T1000 (cell line): ENCODE results near the gene WEE2.
"Not testable (repeated sequence)": the region's sequence is repeated elsewhere in the genome, so short reads cannot be mapped to it uniquely, and the experiment has no call there.

Source experiments
- DNase-seq: peaks from one replicate; lab custom pipeline; 2025; ENCODE audit warnings: mixed read lengths; lab: John Stamatoyannopoulos, UW

WEE2 gene

DNA sequence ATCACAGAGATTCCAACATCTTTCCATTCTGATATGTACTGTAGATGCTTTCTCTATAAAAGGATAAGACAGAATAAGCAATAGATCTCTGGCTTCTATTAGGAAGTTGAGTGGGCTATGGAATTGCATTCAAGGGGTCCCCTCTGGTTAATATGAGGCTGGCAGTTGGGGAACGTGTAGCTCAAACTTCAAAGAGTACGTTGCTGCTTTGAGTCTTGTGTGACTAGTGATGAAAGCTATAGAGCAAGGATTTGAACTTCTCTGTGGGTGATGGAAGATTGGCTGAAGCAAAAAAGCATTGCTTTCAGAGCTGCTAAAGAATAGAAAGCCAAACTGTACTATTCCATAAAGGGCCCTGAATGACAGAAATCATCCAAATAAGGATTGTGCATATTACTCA is 6.4 kb downstream of the WEE2 start:
- DNase-seq = no peak

GRCh38 chr7:141715018-141715417 is 6.9 kb downstream of the WEE2 start:
- DNase-seq = no peak

- DNase-seq = no peak
These were observed 7.9 kb downstream of the WEE2 start for GRCh38 chr7:141715794-141716689.

DNA sequence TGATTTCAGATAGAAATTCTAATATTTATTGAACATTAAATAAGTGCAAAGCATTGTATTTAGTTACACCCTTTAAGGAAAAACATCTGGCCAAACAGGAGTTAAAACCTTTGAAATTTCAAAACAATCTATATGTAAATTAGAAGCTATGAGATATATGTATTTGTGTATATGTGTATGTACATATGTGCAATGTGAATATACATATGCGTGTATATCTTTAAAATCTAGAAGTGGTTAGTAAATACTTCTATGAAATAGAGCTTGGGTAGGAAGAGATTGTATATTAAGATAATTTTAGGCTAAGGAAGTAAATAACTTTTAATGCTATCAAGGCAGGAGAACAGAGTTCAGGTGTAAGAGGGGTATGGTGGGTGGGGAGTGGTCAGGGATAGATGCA is 9.3 kb downstream of the WEE2 start:
- DNase-seq = no peak

DNA sequence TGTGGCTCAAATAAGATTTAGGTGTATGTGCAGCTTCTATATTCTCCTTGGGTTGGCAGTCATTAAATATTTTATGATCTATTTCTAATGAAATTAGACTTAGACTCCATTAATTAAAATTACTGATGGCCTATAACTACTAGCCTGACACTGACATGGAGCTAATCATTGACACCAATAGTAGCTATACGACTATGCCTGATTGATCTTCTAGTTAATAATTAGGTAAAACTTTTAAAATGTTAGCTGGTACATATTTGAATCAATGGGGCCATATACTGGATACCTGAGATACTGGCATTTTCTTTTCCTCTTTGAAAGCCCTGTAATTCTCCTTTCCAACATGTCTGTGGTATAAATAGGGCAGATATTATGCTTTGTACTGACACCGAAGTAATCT is 14.4 kb downstream of the WEE2 start:
- DNase-seq = no peak

- DNase-seq = no peak
These were observed 20.9 kb downstream of the WEE2 start for GRCh38 chr7:141729020-141729419.

DNA sequence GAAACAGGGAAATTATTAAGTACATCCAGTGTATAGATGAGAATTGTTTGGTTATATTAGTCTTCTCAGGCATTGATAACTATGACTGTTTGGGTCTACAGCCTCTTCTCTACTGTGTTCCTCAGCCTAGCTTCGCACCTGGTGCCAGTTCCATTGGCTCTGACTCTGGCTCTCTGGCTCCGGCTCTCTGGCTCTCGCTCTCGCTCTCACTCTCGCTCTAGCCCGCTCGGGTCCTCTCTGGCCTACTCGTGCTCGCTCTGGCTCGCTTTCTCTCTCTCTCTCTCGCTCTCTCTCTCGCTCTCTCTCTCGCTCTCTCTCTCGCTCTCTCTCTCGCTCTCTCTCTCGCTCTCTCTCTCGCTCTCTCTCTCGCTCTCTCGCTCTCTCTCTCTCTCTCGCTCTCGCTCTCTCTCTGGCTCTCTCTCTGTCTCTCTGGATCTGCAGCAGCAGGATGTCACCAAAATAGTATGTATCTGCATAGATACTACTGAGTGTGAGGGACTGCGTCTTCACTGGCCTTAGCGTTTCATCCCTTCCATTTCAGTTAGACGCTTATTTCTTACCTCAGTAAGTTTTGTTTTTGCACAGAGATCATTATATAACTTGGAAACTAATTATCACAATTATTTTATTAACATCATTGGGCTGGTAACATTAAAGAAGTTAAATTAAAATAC is 23.5 kb downstream of the WEE2 start:
- DNase-seq = no peak

DNA sequence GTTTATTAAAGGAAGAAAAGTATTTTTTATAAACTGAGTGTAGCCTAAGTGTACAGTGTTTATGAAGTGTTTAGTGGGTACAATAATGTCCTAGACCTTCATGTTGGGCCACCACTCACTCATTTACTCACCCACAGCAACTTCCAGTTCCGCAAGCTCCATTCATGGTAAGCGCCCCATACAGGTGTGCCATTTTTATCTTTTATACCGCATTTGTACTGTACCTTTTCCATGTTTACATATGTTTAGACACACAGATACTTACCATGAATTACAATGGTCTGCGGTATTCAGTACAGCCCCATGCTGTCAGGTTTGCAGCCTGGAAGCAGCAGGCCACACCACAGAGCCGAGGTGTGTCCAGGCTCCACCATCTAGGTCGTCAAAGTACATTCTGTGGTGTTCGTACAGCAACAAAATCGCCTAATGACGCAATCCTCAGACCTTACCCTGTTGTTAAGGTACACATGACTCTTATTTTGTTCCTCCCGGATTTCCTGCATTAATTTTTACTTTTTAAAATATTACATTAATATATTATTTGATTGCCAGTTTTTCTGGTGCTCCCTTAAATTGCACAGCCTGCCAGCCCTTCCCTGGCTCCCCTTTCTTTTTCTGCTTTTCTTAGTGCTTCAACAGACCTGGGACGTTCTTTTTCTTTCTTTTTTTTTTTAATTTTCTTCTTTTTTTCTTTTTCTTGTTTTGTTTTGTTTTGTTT is 29.1 kb downstream of the WEE2 start:
- no peak for DNase-seq

- DNase-seq = peak; percentile 85
These were observed 29.9 kb downstream of the WEE2 start, which contains the start of gene SSBP1 for GRCh38 chr7:141737836-141738591. Gene SSBP1, plus strand, starts transcription at chr7:141738358. Its CDS starts 809 bp downstream, at chr7:141739167.

DNA sequence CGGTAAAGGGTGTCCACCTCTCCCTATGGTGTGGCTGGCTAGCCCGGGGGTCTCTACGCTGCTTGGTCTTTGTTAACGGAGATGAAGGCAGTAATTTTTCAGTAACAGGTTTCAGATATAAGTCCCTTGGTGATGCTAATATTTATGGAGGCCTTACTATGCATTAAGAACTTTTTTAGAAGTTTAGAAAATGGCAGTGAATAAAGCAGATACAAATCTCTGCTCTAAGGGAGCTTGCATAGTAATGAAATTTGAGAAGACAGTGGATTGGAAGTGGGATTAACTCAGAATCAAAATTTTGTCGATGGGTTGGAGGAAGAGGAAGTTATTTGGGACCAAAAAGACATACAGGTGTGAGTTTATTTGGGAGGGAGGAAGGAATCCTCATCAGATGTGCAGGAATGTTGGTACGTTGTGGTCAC is 30.4 kb downstream of the WEE2 start:
- DNase-seq = no peak

DNA sequence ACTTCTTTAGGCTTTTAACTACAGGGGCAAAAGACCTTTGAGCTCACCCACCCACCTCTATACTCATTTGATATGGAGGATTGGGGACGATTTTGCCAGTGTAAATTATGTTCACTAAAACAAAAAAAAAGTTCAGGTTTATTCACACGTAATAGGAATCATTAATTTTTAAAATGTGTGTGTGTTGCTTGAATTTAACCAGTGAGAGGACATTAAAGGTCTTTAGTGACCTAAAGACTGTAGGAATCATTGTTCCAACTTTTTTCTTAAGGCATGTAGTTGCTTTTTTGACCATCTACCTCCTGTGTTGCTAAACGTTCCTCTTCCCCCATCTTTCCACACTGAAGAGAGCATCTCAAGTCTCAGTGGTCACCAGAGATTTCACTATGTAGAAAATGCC is 31.1 kb downstream of the WEE2 start:
- DNase-seq = no peak

GRCh38 chr7:141742229-141742628 is 34.1 kb downstream of the WEE2 start:
- no peak for DNase-seq

- DNase-seq = no peak
These were observed 36.0 kb downstream of the WEE2 start for GRCh38 chr7:141744131-141744530.

- DNase-seq = no peak
These were observed 40.2 kb downstream of the WEE2 start for GRCh38 chr7:141748396-141748795.

- DNase-seq = not testable (repeated sequence)
These were observed 43.8 kb downstream of the WEE2 start for GRCh38 chr7:141751904-141752303.

DNA sequence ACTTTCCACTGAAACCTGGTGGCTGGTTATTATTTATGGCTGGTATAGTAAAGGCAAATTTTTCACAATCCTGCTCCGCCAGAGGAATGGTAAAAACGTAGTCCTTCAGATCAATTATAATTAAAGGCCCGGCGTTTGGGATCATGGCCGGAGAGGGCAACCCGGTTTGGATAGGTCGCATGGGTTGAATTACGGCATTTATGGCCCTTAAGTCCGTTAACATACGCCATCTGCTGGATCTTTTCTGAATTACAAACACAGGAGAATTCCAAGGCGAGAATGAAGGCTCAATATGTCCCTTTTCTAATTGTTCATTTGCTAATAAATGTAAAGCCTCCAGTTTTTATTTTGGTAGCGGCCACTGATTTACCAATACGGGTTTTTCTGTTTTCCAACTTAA is 44.5 kb downstream of the WEE2 start:
- DNase-seq = no peak

GRCh38 chr7:141754939-141755338 is 46.8 kb downstream of the WEE2 start:
- DNase-seq = no peak

DNA sequence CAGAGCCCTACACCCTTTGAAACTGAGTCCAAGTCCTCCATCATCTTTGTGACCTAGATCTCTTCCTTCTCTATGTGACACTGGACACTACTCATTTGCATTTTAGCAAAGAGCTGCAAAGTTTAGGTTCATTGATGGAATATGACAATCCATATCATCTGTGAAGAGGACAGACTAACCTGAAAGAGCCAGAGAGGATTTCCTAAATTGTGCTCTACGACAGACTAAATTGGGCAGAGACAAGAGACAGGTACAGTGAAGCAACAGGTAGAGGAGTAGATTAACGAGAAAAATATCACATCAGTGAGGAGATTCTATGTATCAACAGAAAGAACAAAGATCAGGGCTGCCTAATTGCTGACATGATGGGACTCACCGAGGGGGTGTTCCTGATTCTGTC is 55.6 kb downstream of the WEE2 start, which contains the start of gene TAS2R3:
TAS2R3 (plus strand) TSS at position 301 of the 400 bp plus-strand sequence; CDS start at position 363, 62 bp downstream.
- no peak for DNase-seq

DNA sequence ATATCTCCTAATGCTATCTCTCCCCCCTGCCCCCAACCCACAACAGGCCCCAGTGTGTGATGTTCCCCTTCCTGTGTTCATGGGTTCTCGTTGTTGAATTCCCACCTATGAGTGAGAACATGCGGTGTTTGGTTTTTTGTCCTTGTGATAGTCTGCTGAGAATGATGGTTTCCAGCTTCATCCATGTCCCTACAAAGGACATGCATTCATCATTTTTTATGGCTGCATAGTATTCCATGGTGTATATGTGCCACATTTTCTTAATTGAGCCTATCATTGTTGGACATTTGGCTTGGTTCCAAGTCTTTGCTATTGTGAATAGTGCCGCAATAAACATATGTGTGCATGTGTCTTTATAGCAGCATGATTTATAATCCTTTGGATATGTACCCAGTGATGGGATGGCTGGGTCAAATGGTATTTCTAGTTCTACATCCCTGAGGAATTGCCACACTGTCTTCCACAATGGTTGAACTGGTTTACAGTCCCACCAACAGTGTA is 62.0 kb downstream of the WEE2 start:
- DNase-seq = not testable (repeated sequence)

DNA sequence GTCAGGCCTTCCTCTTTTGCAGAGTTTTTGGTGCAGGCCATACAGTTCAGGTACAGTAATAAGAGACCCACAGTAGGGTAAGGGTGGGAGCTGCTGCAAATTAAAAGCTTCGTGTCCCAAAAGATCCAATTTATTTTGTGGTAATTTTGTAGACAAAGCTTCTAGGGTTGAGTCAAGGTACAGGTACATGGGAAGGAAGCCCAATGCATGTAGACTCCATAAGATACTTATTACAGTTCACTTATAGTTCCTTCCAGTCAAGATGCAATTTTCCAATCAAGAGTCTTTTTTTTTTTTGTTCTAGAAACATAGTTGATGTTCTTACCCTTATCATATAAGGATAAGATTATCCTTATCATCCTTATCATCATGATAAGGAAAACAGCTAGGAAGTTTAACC is 68.2 kb downstream of the WEE2 start, which contains the start of gene TAS2R4:
TAS2R4 (plus strand) TSS at position 301 of the 400 bp plus-strand sequence. CDS start 1,815 bp downstream, outside the sequence.
- no peak for DNase-seq
